PFSK-1 (cell line): ENCODE measurements around the gene DEGS2.

Source experiments
- FOXP2 ChIP-seq: optimal IDR thresholded peaks from 2 replicates; pipeline ENCODE3; 2011; ENCODE audit warnings: borderline replicate concordance, control low read depth, inconsistent platforms; ENCODE audit not compliant: insufficient read depth; ENCODE audit errors: extremely low read length, extremely low read depth
- POLR2AphosphoS5 ChIP-seq: IDR thresholded peaks from 2 replicates; pipeline ENCODE4 v1.6.1; 2012; ENCODE audit warnings: low read depth, mild to moderate bottlenecking, control low read depth, low read length, moderate library complexity
- REST ChIP-seq, 2 experiments: IDR thresholded peaks; 2 replicates each; pipeline versions ENCODE4 v1.6.1 to v1.8.0; 2011 to 2012; ENCODE audit warnings: low read depth in 2 of 2, low read length in 2 of 2, control low read depth in 1 of 2, inconsistent platforms in 1 of 2, mild to moderate bottlenecking in 1 of 2, moderate library complexity in 1 of 2; ENCODE audit not compliant: insufficient read depth in 1 of 2
- SIN3A ChIP-seq: IDR thresholded peaks from 2 replicates; pipeline ENCODE4 v1.6.1; 2012; ENCODE audit warnings: mild to moderate bottlenecking, low read length, moderate library complexity, borderline replicate concordance; ENCODE audit not compliant: insufficient read depth
- TAF1 ChIP-seq: IDR thresholded peaks from 2 replicates; pipeline ENCODE4 v1.6.1; 2012; ENCODE audit warnings: low read length, control low read depth, borderline replicate concordance; ENCODE audit not compliant: insufficient read depth

- no peak for TF ChIP-seq POLR2AphosphoS5
- TF ChIP-seq SIN3A, result no peak
- TF ChIP-seq REST (IDR thresholded peaks at IDR 0.05; ENCODE audit: insufficient read depth in 1 of 2, low read depth in 2 of 2, low read length in 2 of 2), result no peak
- TF ChIP-seq TAF1, result no peak
- no peak for TF ChIP-seq FOXP2
Measured at GRCh38 chr14:100138955-100139354, 20.5 kb downstream of the DEGS2 start.
